GM20000 (cell line): ENCODE measurements around the gene FOXK1.
"Not testable (repeated sequence)": the region's sequence is repeated elsewhere in the genome, so short reads cannot be mapped to it uniquely, and the experiment has no call there.

ENCODE experiments used
- DNase-seq: peaks from one replicate; pipeline ENCODE4 v3.0.0; 2012; ENCODE audit warnings: low spot score
- CTCF ChIP-seq: IDR thresholded peaks from 2 replicates; pipeline ENCODE4 v1.5.1; 2012; ENCODE audit warnings: mild to moderate bottlenecking, control low read depth; ENCODE audit errors: extremely low read depth, missing control alignments

Gene FOXK1

GRCh38 chr7:4791101-4791737 is 109.1 kb downstream of the FOXK1 start:
- no peak for DNase-seq
- no peak for TF ChIP-seq CTCF

- peak; percentile 85 for TF ChIP-seq CTCF
- peak; percentile 93 for DNase-seq
Observed at GRCh38 chr7:4791738-4792536, 109.8 kb downstream of the FOXK1 start.

- no peak for DNase-seq
Observed at GRCh38 chr7:4792537-4793126, 110.5 kb downstream of the FOXK1 start.

GRCh38 chr7:4793385-4793993 is 111.4 kb downstream of the FOXK1 start:
- DNase-seq: not testable (repeated sequence)

More at GRCh38 chr7:4792537-4793126, 110.5 kb downstream of the FOXK1 start:
- TF ChIP-seq CTCF: no peak

- not testable (repeated sequence) for DNase-seq
Observed at GRCh38 chr7:4794171-4794570, 112.1 kb downstream of the FOXK1 start.

DNA sequence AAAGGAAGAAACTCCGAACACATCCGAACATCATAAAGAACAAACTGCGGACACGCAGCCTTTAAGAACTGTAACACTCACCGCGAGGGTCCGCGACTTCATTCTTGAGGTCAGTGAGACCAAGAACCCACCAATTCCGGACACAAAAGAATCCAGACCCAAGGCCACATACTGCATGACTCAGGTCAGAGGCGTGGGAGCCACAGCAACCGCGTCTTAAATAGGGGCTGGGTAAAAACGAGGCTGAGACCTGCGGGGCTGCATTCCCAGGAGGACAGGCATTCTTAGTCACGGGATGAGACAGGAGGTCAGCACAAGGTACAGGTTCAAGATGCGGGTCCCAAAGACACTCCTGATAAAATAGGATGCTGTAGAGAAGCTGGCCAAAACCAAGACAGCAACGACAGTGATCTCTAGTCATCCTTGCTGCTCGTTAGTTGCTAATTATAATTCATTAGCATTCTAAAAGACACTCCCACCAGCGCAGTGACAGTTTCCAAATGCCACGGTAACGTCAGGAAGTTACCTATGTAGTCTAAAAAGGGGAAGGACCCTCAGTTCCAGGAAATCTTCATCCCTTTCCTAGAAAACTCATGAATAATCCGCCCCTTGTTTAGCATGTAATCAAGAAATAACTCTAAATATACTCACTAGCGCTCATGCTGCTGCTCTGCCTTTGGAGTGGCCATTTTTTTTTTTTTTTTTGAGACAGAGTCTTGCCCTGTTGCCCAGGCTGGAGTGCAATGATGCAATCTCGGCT is 112.7 kb downstream of the FOXK1 start:
- no peak for DNase-seq
- TF ChIP-seq CTCF: no peak

DNA sequence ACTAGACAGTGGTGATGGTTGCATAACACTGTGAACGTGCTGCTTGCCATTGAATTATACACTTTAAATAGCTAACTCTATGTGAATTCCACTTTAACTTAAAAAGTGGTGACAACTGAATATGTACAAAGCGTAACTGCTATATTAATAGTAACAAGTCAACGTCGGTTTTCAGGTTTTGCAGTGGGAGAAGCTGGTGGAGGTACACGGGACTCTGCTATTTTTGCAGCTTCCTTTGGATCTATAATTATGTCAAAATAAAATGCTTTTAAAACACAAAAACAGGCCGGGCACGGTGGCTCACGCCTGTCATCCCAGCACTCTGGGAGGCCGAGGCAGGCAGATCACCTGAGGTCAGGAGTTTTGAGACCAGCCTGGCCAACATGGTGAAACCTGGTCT is 114.4 kb downstream of the FOXK1 start:
- no peak for TF ChIP-seq CTCF

More for the DNA sequence above, 114.4 kb downstream of the FOXK1 start:
- no peak for DNase-seq
